Measurements from ENCODE around the gene RAPGEF4.
A peak's percentile ranks its signal among the peaks of the same experiment; 100 is the strongest.

Gene RAPGEF4

DNA sequence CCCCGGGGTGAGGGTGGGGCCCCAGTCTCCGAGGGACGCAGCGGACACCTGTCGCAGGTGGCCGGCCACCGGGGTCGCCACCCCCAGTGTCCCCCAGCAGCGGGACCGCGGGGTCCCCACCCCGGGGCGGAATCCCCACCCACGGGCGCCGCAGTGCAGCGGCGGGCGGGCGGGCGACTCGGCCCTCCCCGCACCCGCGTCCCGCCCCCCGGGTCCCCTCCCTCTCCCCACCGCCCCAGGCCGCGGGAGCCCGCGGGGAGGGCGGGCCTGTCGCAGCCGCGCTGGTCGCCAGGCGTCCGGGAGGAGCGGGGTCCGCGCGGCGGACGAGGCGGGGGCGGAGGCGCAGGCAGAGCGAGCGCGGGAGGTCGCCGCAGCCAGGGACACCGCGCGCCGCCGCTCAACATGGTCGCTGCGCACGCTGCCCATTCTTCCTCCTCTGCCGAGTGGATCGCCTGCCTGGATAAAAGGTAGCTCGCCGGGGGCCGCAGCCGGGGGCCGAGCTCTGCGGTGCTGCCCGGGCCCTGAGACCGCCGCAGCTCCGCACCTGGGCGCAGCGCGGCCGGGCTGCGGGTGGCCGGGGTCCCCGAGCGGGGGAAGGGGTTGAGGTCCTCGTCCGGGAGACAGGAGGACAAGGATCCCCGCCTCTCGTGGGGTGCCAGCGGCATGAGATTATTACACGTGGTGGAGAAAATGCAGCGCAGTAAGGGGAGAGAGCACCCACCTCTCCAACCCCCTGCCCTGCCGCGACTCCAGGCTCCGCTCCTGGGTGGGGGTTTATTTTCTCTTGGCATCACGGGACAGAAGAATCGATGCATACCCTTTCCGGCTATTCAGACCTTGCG is at the start of gene RAPGEF4:
Gene RAPGEF4 (plus strand): TSS at position 264 of the 842 bp plus-strand sequence. CDS start 139 bp downstream, at position 403.
- no peak for DNase-seq

DNA sequence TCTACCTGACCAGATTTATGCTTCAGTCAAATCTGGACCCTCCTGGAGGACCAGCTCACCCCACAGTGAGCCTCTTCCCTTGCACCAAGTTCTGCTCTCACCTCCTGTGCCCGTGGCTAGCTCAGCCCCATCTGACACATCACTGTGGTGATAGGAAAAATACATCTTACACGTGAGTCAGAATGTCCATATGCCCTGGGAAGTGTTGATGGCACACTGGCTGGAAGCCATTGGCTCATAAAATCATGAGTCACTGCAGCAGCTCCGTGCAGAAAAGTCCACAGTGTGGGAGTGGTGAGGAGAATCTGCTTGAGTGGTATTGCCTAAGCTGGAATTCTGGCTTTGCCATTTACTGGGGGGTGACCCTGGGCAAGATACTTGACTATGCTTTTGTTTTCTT is 42.6 kb upstream of the RAPGEF4 start:
- no peak for DNase-seq

DNA sequence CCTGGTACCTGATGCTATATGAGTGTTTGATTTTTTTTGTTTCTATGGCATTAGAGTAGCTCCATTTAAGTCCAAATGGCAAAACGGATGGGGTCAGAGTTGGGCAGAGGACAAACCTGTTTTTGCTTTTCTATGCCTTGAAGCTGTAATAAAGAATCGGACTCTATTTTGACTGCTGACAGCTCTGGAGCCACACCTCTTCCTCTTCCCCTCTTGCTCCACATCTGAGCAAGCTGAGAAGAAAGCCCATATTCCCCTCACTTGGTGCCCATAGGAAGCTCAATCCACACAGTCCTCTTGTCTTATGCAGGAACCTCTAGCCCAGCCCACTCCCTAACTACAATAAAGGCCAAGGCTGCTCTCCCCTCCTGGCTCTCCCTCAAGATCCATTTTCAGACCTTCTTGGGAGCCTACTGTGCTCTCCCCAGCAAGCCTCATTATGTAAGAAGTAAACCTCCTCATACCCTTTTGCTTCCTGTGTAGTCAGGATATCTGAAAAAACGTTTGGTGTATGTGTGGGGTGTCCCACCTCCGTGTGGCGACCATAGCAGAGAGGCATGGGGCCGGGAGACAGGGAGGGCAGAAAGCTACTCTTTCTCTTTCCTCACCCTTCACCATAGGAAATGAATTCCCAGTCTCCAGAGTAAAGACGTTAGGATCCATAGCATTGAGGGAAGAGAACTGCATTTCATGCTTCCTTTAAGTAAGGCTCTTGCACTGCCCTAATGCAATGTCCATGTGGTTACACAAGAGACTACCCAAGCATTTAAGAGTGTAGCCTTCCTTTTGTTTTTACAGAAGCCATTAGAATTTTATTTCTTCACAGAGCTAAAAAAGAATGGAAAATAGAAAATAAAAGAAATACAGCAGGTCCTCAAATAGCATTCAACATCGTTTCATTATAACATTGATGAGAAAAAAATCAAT is 41.9 kb upstream of the RAPGEF4 start:
- DNase-seq: no peak

DNA sequence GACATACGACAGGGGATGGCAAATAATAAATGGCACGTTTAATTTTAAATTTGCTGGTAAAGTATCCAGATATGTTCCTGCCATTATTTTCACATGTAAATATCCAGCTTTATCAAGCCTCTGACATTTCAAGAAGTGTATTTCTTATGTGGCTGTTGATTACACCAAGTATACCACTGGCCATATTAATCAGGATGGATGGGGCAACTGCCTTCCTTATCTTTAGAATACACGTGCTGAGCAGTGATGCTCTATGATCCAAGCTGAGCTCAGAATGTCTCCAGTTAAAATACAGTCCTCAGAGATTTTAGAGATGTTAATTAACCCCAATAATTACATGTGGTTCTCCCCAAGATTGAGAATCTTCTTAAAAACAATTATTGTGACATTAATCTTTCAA is 38.3 kb upstream of the RAPGEF4 start:
- DNase-seq: no peak

DNA sequence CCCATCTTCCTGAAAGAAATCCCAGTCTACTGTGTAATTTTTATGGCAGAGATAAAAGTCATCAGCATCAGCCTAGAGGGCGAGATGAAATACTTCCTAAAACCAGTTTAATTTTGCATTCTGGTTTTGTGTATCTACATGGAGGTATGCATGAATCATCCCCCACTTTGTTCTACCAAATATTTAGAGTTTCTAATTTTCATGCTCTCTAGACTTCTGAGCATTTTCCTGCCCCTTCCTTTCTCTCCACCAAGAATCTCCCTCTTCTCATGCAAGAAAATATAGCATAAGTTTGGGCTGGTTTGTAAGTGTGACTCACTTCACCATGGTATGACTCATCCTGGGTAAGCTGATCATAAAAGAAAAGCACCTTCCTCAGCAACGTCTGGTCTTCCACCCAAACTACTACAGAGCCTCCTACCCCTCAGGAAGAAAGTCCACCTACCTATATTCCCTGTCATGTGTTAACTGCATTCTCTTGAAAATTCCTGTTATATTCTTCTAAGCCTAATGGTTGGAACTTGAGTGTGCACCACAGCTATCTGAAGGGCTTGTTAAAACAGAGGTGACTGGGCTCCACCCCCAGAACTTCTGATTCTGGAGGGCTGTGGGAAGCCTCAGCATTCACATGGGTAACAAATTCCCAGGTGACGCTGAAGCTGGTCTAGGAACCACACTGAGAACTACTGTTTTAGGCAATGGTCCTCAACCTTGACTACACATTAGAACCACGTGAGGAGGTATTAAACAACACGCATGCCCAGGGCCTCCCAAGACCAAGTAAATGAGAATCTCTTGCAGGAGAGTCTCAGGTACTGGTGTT is 37.4 kb upstream of the RAPGEF4 start:
- no peak for DNase-seq

DNA sequence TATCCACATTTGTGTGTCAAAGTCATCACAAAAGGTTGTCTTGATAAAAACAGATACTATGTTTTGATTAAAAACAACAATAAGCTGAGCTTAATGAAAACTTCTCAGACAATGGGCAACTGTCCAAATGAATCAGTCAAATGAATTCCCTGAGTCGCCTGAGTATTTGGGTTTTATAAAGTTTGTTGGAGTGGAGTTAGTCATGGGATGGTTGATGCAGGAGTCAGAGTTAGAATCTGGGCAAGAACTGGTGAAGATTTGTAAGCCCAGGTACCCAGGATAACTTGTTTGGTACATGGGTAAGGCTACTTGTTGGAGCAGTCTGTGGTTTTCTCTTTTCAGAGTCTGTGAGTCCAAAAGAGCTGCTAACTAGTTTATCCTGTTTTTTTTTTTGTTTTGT is 34.4 kb upstream of the RAPGEF4 start:
- DNase-seq: no peak

DNA sequence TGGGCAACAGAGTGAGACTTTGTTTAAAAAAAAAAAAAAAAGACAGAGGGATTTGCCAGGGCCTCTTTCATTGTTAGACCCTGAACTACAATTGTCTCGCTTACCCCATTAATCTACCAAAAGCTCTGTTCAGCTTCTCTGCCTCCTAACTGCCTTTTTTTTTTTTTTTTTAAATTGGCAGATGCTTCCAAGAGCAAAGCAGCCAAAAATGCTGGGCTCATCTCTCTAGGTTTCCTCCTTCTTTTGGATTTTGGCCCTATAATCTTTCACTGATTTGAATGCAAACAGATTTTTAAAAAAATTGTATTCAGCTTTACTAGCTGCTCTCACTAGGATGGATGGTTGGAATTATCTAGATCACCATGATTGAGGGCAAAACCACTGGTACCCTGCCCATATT is 33.2 kb upstream of the RAPGEF4 start:
- DNase-seq: no peak

DNA sequence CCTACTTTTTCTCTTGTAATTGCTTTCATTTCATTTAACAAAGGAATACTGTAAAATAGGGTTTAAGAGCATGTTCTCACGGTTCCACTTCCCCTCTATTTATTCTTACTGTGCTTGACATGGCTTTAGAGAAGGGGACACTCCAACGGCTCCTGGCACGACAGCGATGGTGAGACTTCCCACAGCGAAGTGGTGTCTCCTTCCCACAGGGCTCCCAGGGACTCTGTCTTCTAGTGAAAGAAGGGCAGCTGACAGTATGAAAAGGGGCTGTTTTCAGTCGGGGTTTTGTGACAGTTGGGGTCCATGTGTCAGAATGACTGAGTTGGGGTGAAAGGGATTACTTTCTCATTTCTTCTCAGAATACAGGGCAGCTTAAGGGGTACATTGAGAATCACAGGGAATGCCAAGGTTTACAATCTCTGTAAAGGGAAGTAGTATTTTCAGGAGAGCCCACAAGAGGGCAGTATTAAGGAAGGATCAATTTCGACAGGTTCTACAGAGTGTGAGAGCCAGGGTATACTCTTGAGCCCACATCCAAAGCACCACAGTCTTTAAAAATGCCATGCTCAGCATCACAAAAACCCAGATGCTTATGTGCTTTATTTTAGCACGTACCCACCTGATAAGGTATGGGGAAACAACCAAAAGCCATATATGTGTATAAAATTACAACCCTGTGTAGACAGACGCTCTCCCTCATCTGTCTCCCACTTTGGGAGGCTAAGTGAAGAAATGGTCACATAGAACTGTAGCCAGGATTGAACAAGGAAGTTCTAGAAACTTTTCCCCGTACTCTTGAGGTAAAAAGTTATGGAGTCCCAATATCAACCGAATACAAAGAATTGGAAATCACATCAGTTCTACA is 31.3 kb upstream of the RAPGEF4 start:
- DNase-seq: peak; percentile 25

DNA sequence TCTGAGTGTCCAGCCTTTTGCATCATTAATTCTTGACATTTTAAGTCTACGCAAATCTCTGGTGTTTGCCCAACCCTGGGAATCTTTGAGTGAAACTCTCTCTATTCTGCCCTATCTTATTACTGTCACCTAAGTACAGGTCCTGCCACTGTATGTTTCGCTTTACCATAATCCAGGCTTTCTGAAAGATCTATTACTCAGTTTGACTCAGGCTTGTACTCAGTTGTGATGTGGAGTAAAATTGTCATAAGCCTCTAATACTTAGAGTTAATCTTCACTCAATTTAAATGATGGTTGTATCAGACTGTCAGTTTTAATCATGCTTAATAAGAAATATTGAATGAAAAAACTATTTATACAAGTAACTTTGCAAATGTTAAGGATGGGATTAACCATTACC is 30.3 kb upstream of the RAPGEF4 start:
- no peak for DNase-seq

DNA sequence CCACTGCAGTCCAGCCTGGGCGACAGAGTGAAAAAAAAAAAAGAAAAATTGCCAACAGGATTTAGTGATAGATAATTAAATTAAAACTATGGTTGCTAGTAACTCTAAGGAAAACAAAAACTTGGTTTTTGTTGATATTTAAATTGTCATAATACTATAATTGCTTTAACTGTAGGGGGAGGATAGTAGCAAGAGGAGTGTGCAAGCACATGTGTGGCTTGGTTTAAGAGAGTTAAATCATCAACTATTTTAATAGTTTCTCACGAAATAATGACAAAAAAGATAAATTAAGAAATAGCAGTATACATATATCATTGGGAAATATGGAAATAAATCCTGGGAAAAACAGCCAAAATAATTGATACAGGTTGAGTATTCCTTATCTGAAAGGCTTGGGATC is 27.4 kb upstream of the RAPGEF4 start:
- no peak for DNase-seq

DNA sequence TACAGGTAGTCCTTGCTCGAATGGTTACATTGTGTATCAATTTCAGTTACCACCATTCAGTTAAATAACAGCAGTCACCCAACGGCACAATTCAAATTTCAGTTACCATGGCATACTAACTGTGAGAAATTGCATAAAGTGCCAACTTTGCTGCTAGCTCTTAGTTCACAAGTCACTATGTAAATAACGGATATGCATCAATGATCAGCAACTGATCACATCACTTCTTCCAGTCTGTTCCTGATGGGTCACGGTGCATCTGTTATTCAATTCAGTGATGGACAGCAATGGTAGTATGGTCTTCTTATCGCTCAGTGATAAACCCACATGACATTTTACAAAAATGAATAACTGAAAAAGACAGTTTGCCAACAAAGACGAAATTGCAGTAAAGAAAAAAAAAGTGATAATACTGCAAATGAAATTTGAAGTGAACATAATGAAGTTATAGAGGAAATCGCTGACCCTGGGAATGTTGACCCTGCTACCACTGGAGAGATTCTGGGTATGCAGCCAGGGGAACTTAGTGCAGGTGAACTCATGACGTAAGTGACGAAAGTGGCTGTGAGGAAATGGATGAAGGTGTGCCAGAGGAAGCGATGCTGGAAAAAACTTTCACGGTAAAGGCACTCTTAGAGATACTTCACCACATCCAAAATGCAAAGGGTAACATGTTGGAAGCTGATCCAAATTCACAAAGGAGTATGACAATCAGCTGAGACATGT is 25.9 kb upstream of the RAPGEF4 start:
- no peak for DNase-seq

DNA sequence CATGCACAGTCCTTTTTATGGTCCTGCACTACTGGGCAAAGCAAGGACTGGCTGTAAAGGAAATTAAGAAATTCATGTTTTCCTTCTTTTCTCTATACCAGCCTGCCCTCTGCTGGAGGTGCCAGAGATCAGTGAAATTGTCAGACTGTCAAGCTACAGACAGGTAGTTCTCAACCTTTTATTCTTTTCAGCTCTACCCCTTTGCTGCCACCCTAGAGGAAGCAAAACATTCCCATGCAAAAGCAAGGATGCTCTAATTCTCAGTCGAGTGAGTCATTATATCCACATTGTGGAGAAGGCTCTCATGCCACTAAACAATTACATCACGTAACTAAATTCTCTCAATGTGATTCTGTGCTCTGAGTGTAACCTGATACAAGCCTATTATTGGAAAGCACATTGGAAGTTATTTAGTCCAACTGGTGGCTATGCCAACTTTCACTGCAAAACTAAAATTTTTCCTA is 25.0 kb upstream of the RAPGEF4 start:
- peak; percentile 64 for DNase-seq

DNA sequence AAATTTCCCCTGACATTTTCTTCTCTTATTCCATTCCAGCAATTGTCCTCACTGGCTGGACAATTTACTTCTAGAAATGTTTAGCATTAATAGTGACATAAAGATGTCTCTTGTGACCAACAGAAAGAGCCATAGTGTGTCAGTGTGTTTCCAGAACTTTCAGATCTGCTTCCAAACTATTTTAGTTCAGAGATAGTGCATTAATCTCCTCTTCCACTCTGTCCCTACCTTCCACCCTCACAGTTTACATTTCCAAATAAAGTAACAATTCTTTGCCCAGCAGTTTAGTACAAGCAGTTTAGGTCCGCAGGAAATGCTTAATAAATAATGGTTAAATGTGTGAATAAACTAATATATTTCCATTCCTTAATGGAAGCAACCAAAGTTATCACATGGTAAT is 24.5 kb upstream of the RAPGEF4 start:
- no peak for DNase-seq

DNA sequence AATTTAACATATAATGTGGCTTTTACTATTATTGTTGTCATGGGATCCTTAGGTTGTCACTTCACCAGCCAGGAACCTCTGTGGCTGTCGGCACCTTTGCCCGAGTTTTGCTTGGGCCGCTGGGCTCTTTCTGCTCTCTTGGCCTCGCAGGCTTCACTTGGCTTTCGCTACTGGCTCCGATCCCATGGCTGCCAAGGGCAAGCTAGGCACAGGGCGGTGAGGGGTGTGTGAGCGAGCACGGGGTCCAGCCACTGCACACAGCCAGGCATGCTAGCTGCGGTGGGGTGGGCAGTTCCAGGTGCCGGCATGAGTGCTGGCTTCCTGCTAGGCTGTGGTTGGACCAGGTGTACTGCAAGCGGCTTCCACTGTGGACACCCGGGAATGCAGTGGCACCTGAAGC is 23.4 kb upstream of the RAPGEF4 start:
- no peak for DNase-seq

DNA sequence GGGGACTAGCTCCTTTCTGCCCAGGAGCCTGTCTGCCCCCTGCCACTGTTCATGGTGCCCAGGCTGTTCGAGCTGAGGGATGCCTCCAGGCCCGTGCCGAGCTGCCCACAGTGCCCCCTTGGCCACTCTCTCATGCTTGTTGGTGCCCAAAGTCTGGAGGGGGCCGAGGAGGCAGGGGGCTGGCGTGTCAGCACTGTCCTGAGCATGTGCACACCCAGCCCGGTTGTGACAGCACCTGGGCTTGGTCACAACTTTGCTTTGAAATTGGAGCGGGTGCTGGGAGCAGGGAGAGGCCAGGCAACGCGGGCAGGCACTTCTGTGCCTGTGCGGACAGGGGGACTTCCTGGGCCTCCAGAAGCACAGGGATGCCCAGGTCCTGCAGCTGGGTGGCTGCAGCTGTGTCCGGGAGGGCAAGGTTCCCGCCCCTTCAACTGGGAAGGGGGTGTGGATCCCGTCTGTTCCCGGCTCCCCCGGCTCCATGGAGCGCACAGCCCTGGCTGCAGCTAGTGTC is 22.2 kb upstream of the RAPGEF4 start:
- DNase-seq: no peak

DNA sequence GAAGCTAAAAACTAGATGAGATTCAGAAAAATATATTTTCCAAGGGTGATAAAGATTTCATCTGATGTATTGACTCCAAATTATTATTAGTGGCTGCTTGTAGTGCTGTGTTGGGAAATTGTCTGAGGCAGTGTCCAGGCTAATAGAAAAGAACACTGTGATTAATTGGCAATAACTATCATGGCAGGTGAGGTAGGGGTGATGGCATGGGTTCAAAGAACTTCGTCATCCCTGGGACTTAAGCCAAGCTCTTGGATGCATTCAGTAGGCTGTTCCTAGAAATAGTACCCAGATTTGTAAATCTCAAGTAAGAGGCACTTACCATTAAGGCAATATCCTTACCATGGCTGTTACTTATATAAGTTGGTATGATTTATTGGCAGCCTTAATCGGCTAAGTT is 13.2 kb upstream of the RAPGEF4 start:
- no peak for DNase-seq

DNA sequence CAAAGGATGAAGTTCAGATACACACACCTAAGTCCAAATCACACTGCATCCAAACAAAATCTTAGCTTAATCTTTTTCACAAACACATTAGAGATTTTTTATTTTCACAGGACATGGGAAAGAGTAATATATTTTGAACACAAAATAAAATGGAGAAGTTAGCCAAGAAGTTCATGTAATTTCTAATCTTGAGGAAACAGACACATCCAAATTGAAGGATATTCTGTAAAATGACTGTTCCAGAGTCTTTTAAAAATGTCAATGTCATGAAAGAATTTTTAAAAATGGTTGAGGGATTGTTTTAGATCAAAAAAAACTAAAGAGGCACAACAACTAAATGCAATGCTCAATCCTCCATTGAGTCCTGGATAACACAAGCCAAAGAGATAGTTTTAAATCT is 12.4 kb upstream of the RAPGEF4 start:
- DNase-seq: no peak

DNA sequence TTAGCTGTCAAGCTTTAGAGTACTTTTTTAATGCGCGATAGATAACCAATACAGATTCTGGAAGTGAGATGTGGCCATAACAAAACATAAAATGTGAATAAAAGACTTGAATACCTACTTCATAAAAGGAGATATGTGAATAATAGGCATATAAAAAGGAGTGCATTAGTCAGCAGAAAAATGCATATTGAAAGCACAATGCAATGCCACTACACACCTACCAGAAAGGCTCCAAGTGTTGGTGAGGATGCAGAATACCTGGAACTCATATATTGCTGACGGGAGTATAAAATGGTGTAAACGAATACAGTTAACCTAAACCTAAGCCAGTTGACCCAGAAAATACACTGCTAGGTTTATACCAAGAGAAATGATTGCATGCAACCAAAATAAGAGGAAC is 10.9 kb upstream of the RAPGEF4 start:
- DNase-seq: no peak

DNA sequence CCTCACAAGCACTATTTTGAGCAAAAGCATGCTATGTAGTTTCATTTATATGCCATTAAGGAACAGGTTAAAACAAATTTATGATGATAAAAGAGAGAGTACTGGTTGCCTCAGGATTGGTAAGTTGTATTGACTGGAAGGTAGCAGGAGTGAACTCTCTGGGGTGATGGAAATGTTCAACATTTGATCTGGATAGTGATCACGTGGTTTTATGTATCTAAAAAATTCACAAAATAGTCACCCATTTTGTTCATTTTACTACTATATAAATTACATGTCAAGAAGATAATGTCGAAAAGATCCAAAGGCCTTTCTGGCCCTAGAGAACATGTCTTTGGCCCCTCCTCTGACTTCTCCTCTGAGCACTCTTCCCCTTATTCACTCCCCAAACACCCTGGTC is 10.4 kb upstream of the RAPGEF4 start:
- no peak for DNase-seq

DNA sequence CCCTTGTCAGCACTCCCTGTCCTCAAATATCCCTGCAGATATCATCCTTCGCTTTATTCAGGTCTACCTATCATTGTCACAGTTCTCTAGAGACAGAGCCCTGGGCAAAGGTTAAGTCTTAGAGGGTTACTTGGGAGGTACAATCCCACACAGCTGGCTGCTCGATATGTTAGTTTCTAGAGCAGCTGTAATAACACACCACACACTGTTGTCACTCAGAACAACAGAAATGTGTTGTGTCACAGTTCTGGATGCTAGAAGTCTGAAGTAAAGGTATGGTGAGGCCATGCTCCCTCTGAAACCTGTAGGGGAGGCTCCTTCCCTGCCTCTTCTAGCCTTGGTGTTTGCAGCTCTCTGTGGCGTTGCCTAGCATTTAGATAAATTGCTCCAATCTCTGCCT is 9.9 kb upstream of the RAPGEF4 start:
- DNase-seq: no peak

DNA sequence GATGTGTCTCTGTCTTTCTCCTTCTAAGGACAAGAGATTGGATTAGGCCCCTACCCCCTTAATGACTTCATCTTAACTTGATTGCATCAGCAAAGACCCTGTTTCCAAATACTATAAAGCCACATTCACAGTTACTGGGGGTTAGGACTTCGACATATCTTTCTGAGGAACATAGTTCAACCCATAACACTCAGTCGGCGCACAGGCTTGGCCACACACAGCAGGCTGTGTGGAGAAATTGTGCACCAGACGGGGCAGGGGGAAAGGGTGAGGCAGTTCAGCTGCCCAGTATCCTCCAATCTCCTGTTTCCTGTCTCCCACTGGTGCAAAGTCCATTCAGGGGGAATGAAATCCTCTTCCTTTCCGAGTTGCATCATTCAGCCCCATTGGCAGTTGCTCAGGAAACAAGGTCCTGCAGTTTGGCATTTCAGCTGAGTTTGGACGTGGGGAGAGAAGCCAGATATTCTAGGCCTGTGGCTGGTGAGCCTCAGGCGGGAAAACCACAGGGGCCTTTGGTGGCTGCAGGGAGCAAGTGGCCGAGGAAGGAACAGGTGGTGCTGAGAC is 9.4 kb upstream of the RAPGEF4 start:
- no peak for DNase-seq

All from DMS79 treated with DMSO at 0.1 percent for 48 hours (cell line).